ENCODE data around the gene ACADSB.

GRCh38 chr10:122966879-122967278, 41.9 kb upstream of the ACADSB start:
- TF ChIP-seq CTCF (IDR thresholded peaks at IDR 0.05; ENCODE audit: low read depth, low read length): no peak
- no peak for TF ChIP-seq POLR2A (IDR thresholded peaks at IDR 0.05; ENCODE audit: extremely low read depth, insufficient read length)

All from NB4 (cell line).